Lung microvascular endothelial cell (primary cell): ENCODE data around the gene GPR161. TPM values are rescaled to one million over a fixed set of nuclear protein-coding genes. Genes with fewer than 3 reads are reported as not detected.
"Not testable (repeated sequence)": the region's sequence is repeated elsewhere in the genome, so short reads cannot be mapped to it uniquely, and the experiment has no call there.

Experiments
- DNase-seq, 2 donors: peaks; one replicate each; pipeline versions ENCODE4 v3.0.0 to v3.0.0-alpha.2; 2010; ENCODE audit warnings: low read depth in 2 of 2
- total RNA-seq: library from RNA; depleted of rRNA; stranded (reverse); fragments of >200 nt; gene quantifications from 2 replicates; pipeline ENCODE4 v1.2.1, GENCODE V29; 2014

GPR161 gene
- total RNA-seq, 1 donor from 2014 or later: 9.5 TPM

GRCh38 chr1:168087696-168088095 lies 49.0 kb downstream of the GPR161 start:
- no peak for DNase-seq

- no peak for DNase-seq
Observed at GRCh38 chr1:168086438-168086837, 50.3 kb downstream of the GPR161 start.

- no peak for DNase-seq
Observed at GRCh38 chr1:168085401-168085872, 51.3 kb downstream of the GPR161 start.

GRCh38 chr1:168084396-168085231 lies 52.1 kb downstream of the GPR161 start:
- DNase-seq: peak; percentile 58 to 90

GRCh38 chr1:168083456-168084325 lies 53.0 kb downstream of the GPR161 start:
- DNase-seq: no peak

GRCh38 chr1:168082008-168082876 lies 54.5 kb downstream of the GPR161 start:
- peak; percentile 70 to 85 for DNase-seq

GRCh38 chr1:168081373-168082007 lies 55.2 kb downstream of the GPR161 start:
- DNase-seq: peak in 1 of 2 donors; percentile 91

GRCh38 chr1:168079761-168080160 lies 57.0 kb downstream of the GPR161 start:
- DNase-seq: no peak

- DNase-seq: no peak
Observed at GRCh38 chr1:168069384-168069783, 67.3 kb downstream of the GPR161 start.

- DNase-seq: peak in 1 of 2 donors; percentile 15
Observed at GRCh38 chr1:168065506-168065905, 71.2 kb downstream of the GPR161 start.

GRCh38 chr1:168064216-168064615 lies 72.5 kb downstream of the GPR161 start:
- no peak for DNase-seq

- DNase-seq: no peak
Observed at GRCh38 chr1:168057921-168058320, 78.8 kb downstream of the GPR161 start.

GRCh38 chr1:168057355-168057754 lies 79.4 kb downstream of the GPR161 start:
- DNase-seq: no peak

- not testable (repeated sequence) for DNase-seq
Observed at GRCh38 chr1:168056152-168056551, 80.6 kb downstream of the GPR161 start.

GRCh38 chr1:168054117-168054516 lies 82.6 kb downstream of the GPR161 start:
- no peak for DNase-seq

GRCh38 chr1:168053681-168054080 lies 83.0 kb downstream of the GPR161 start:
- DNase-seq: no peak

GRCh38 chr1:168050880-168051279 lies 85.8 kb downstream of the GPR161 start:
- DNase-seq: no peak

- DNase-seq: no peak
Observed at GRCh38 chr1:168050307-168050706, 86.4 kb downstream of the GPR161 start.

GRCh38 chr1:168045311-168045710 lies 91.4 kb downstream of the GPR161 start:
- no peak for DNase-seq

- no peak for DNase-seq
Observed at GRCh38 chr1:168042362-168042761, 94.4 kb downstream of the GPR161 start.

- no peak for DNase-seq
Observed at GRCh38 chr1:168035345-168035744, 101.4 kb downstream of the GPR161 start.
